ENCODE results near the gene TMEM191C. TPM values are rescaled to one million over a fixed set of nuclear protein-coding genes. Genes with fewer than 3 reads are reported as not detected.
"Not testable (repeated sequence)": the region's sequence is repeated elsewhere in the genome, so short reads cannot be mapped to it uniquely, and the experiment has no call there.

The TMEM191C gene
- total RNA-seq, 1 donor from 2014 or later = 6.8 TPM

DNA sequence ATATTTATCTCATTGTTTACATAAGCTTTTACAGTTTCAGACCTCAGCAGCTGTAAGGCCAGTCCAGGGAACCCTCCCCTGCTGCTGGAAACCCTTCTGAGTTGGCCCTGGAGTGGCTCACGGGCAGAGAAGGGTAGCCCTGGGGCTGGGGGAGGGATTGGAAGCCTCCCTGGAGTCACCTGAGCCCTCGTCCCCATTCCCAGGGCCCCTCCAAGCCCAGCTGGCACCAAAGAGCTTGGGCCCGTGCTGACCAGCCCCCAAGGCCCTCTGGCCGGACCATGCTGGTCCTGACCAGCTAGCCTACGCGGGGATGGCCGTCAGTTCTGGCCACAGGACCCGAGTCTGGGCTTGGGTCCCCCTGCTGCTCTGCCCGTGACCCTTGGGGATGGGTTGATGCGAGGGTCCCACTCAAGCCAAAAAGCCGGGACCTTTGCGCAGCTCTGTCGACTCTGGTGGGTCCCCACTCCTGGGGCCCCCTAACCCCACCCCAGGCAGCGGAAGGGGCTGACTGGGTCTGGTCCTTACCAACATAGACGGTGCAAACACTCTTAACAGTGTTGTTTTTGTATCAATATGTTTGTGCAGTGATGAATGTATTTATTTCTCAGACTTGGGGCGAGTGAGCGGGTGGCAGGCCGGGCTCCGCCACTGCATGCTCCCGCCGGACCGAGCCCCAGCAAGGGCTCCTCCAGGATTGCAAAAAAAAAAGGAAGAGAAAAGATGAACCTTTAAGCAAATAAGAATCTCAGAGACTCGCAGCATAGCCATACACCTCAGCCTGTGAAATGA lies 17.5 kb upstream of the TMEM191C start:
- Mint-ChIP-seq H3K9me3 (no peaks in the 10 kb centered on the region), H3K27me3 (no peaks in the 10 kb centered on the region), H3K4me3 (no peak overlapping the region), H3K27ac (no peak overlapping the region), H3K4me1 (ENCODE audit: unreplicated experiment) (peaks cover 3% of the 10 kb centered on the region), H3K36me3 (no peaks in the 10 kb centered on the region)
- TF ChIP-seq CTCF (conservative IDR thresholded peaks at IDR 0.05) = no peak
- DNase-seq (ENCODE audit: extremely low spot score, unreplicated experiment) = peak; percentile 65

DNA sequence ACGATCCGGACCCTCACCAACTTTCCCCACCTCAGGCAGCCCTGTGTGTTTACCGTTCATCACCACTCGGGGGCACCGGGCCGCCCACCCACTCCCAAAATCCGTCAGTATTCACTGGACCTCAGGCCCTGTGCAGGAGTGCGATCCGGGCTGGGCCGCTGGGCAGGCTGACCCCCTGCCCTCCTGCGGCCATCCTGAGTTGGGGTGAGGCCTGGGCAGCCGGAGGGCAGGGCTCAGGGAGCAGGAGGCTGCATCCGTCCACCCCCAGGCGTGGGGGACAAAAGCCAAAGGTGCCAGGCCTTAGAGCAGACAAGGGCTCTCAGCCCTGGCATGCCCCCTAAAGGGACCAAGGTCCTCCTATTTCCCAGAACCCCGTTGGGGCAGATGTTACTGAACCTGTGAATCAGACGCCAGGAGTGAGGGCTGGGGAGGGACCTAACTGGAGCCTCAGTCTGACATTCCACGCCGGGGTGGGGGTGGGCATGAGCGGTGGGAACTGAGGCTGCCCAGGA lies 16.8 kb upstream of the TMEM191C start:
- no peaks in the 10 kb centered on the region for H3K9me3 Mint-ChIP-seq
- H3K27me3 Mint-ChIP-seq = no peaks in the 10 kb centered on the region
- H3K27ac Mint-ChIP-seq = no peak overlapping the region
- TF ChIP-seq CTCF (conservative IDR thresholded peaks at IDR 0.05) = peak; percentile 45
- H3K36me3 Mint-ChIP-seq = no peaks in the 10 kb centered on the region
- peaks cover 3% of the 10 kb centered on the region for H3K4me1 Mint-ChIP-seq (ENCODE audit: unreplicated experiment)
- peak; percentile 64 for DNase-seq (ENCODE audit: extremely low spot score, unreplicated experiment)
- H3K4me3 Mint-ChIP-seq = no peak overlapping the region

DNA sequence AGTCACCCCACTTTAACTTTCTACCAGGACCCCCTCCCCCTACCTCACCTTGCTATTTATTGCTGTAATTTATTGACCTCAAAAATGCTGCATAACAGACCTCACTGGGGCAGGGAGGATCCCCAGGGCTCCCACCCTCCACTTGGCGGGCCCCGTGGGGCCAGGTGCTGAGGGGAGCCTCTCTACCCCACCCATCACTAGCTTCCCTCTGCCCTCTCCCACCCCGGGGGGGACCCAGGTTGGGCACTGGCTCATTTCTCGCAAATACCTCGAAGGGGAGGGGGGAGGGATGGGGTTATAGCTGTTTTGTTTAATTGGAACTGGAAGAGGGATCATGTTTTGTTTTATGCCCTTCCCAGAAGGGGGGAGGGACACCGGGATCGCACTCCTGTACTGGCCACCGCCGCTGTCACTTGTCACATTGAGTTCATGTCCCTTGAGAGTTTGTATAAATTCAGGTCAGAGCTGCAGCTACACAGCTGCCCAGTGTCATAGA lies 16.3 kb upstream of the TMEM191C start:
- Mint-ChIP-seq H3K4me3 (no peak overlapping the region), H3K4me1 (ENCODE audit: unreplicated experiment) (peaks cover 3% of the 10 kb centered on the region), H3K9me3 (no peaks in the 10 kb centered on the region), H3K27ac (no peak overlapping the region), H3K27me3 (no peaks in the 10 kb centered on the region), H3K36me3 (no peaks in the 10 kb centered on the region)
- peak; percentile 50 for DNase-seq (ENCODE audit: extremely low spot score, unreplicated experiment)
- TF ChIP-seq CTCF (conservative IDR thresholded peaks at IDR 0.05) = no peak

GRCh38 chr22:21451545-21452520 lies 15.4 kb upstream of the TMEM191C start:
- H3K36me3 Mint-ChIP-seq = no peaks in the 10 kb centered on the region
- DNase-seq (ENCODE audit: extremely low spot score, unreplicated experiment) = peak; percentile 45
- H3K4me1 Mint-ChIP-seq (ENCODE audit: unreplicated experiment) = peaks cover 3% of the 10 kb centered on the region
- no peak overlapping the region for H3K4me3 Mint-ChIP-seq
- H3K9me3 Mint-ChIP-seq = no peaks in the 10 kb centered on the region
- peak overlapping the region; percentile 34 for H3K27ac Mint-ChIP-seq
- no peak for TF ChIP-seq CTCF (conservative IDR thresholded peaks at IDR 0.05)
- no peaks in the 10 kb centered on the region for H3K27me3 Mint-ChIP-seq

DNA sequence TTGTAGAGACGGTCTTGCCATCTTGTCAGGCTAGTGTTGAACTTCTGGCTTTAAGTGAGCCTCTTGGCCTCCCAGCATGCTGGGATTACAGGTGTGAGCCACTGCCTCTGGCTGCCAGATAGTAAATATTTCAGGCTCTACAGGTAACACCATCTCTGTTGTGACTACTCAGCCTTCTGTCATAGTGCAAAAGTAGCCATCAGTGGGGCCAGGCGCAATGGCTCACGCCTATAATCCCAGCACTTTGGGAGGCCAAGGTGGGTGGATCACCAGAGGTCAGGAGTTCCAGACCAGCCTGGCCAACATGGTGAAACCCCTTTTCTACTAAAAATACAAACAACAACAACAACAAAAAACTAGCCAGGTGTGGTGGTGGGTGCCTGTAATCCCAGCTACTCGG lies 14.5 kb upstream of the TMEM191C start:
- DNase-seq (ENCODE audit: extremely low spot score, unreplicated experiment); H3K27me3 Mint-ChIP-seq: not testable (repeated sequence)

DNA sequence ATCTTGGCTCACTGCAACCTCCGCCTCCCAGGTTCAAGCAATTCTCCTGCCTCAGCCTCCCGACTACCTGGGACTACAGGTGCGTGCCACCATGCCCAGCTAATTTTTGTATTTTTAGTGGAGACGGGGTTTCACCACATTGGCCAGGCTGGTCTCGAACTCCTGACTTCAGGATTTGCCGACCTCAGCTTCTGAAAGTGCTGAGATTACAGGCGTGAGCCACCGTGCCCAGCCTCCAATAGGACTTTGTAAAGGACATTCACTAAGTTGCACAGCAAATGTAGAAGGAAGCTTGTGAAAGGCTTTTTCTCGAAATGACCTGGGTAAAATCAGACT lies 12.2 kb upstream of the TMEM191C start:
- H3K4me3 Mint-ChIP-seq; H3K27me3 Mint-ChIP-seq; H3K9me3 Mint-ChIP-seq; H3K4me1 Mint-ChIP-seq (ENCODE audit: unreplicated experiment); H3K27ac Mint-ChIP-seq; H3K36me3 Mint-ChIP-seq: not testable (repeated sequence)
- DNase-seq (ENCODE audit: extremely low spot score, unreplicated experiment) = peak; percentile 36

More for the DNA sequence above, 14.5 kb upstream of the TMEM191C start:
- not testable (repeated sequence) for H3K4me1 Mint-ChIP-seq (ENCODE audit: unreplicated experiment); H3K9me3 Mint-ChIP-seq; H3K27ac Mint-ChIP-seq; H3K4me3 Mint-ChIP-seq; H3K36me3 Mint-ChIP-seq

All from type B pancreatic cell (in vitro differentiated cells).